GM18505 (cell line): ENCODE measurements around the gene EPS15.
"Not testable (repeated sequence)": the region's sequence is repeated elsewhere in the genome, so short reads cannot be mapped to it uniquely, and the experiment has no call there.

ENCODE experiments used
- ATAC-seq: cut with Tn5 transposase; IDR thresholded peaks from one replicate; pipeline ENCODE4 v1.9.1; 2021; ENCODE audit not compliant: unreplicated experiment
- POLR2A ChIP-seq: IDR thresholded peaks from 4 replicates; pipeline ENCODE4 v1.6.1; 2011; ENCODE audit warnings: borderline replicate concordance; ENCODE audit not compliant: insufficient read depth, insufficient read length; ENCODE audit errors: extremely low read depth

Gene EPS15

GRCh38 chr1:51519048-51519864 is at the start of gene EPS15:
EPS15 (minus strand) TSS chr1:51519266; CDS start chr1:51519231, 35 bp downstream.
- ATAC-seq, result peak; percentile 61
- peak; percentile 78 for TF ChIP-seq POLR2A

- no peak for ATAC-seq
- no peak for TF ChIP-seq POLR2A
Measured at GRCh38 chr1:51568231-51568935, 49.3 kb upstream of the EPS15 start.

GRCh38 chr1:51567653-51568052 is 48.6 kb upstream of the EPS15 start:
- no peak for TF ChIP-seq POLR2A
- ATAC-seq, result no peak

- no peak for ATAC-seq
- TF ChIP-seq POLR2A, result no peak
Measured at GRCh38 chr1:51566260-51566659, 47.2 kb upstream of the EPS15 start.

- no peak for ATAC-seq
- TF ChIP-seq POLR2A, result no peak
Measured at GRCh38 chr1:51565009-51565408, 45.9 kb upstream of the EPS15 start.

- no peak for ATAC-seq
- no peak for TF ChIP-seq POLR2A
Measured at GRCh38 chr1:51564124-51564523, 45.1 kb upstream of the EPS15 start.

GRCh38 chr1:51561702-51562101 is 42.6 kb upstream of the EPS15 start:
- ATAC-seq, result no peak
- TF ChIP-seq POLR2A, result no peak

- ATAC-seq, result not testable (repeated sequence)
Measured at GRCh38 chr1:51560895-51561294, 41.8 kb upstream of the EPS15 start.

GRCh38 chr1:51560034-51560433 is 41.0 kb upstream of the EPS15 start:
- ATAC-seq, result no peak
- TF ChIP-seq POLR2A, result no peak

GRCh38 chr1:51559501-51559900 is 40.4 kb upstream of the EPS15 start:
- ATAC-seq, result no peak
- no peak for TF ChIP-seq POLR2A

- no peak for ATAC-seq
- no peak for TF ChIP-seq POLR2A
Measured at GRCh38 chr1:51559064-51559500, 40.0 kb upstream of the EPS15 start.

- TF ChIP-seq POLR2A, result no peak
- ATAC-seq, result no peak
Measured at GRCh38 chr1:51558375-51558924, 39.4 kb upstream of the EPS15 start.

GRCh38 chr1:51557168-51557567 is 38.1 kb upstream of the EPS15 start:
- TF ChIP-seq POLR2A, result no peak
- ATAC-seq, result no peak

- no peak for TF ChIP-seq POLR2A
- no peak for ATAC-seq
Measured at GRCh38 chr1:51555866-51556619, 37.0 kb upstream of the EPS15 start.

GRCh38 chr1:51553911-51554310 is 34.8 kb upstream of the EPS15 start:
- no peak for TF ChIP-seq POLR2A
- ATAC-seq, result no peak
